MCF 10A (cell line): ENCODE data around the gene MARVELD3. TPM values are rescaled to one million over a fixed set of nuclear protein-coding genes. Genes with fewer than 3 reads are reported as not detected.

ENCODE experiments used
- BruUV-seq: library from RNA; stranded (reverse); fragments of 400-500 nt; replicated peaks from 2 replicates; lab custom pipeline; 2021; lab: Mats Ljungman, UMichigan
- CTCF ChIA-PET: fragments of 300-600 bp; sonication (Branson Sonifier 250); formaldehyde crosslinking; extraction: SDS; loops from one replicate; lab custom pipeline; 2021; ENCODE audit warnings: antibody characterized with exemption, inconsistent platforms; lab: Yijun Ruan, JAX
- POLR2A ChIA-PET: fragments of 300-600, 350-650 bp; sonication (Branson Sonifier 250); formaldehyde crosslinking; extraction: SDS; loops from one replicate; lab custom pipeline; 2020; ENCODE audit warnings: antibody characterized with exemption, inconsistent platforms; lab: Yijun Ruan, JAX
- DNase-seq: peaks from one replicate; pipeline ENCODE4 v3.0.0-alpha.2; 2018; ENCODE audit not compliant: unreplicated experiment
- H3K27ac Mint-ChIP-seq: one replicate; pipeline ENCODE4 v1.8.0; 2022; ENCODE audit warnings: mild to moderate bottlenecking, low read depth, mixed read lengths; ENCODE audit not compliant: unreplicated experiment
- H3K27me3 Mint-ChIP-seq: one replicate; pipeline ENCODE4 v1.8.0; 2022; ENCODE audit warnings: mixed read lengths; ENCODE audit not compliant: insufficient read depth, unreplicated experiment
- H3K36me3 Mint-ChIP-seq: one replicate; pipeline ENCODE4 v1.8.0; 2022; ENCODE audit warnings: mild to moderate bottlenecking, moderate library complexity, mixed read lengths; ENCODE audit not compliant: insufficient read depth, unreplicated experiment
- H3K4me1 Mint-ChIP-seq: one replicate; pipeline ENCODE4 v1.8.0; 2022; ENCODE audit warnings: mixed read lengths; ENCODE audit not compliant: insufficient read depth, unreplicated experiment
- H3K4me3 Mint-ChIP-seq: one replicate; pipeline ENCODE4 v1.8.0; 2022; ENCODE audit warnings: mild to moderate bottlenecking, moderate library complexity, mixed read lengths; ENCODE audit not compliant: unreplicated experiment
- H3K9me3 Mint-ChIP-seq: one replicate; pipeline ENCODE4 v1.8.0; 2022; ENCODE audit warnings: mixed read lengths; ENCODE audit not compliant: unreplicated experiment
- intact Hi-C: fragments of 100-400 bp; cut with micrococcal nuclease; formaldehyde crosslinking; loops from 2 replicates; pipeline ENCODE4 v1.14.1; 2022
- total RNA-seq: library from RNA; stranded (reverse); gene quantifications from 2 replicates; pipeline ENCODE4 v1.2.3, GENCODE V29; 2022
- TF ChIP-seq, protein P1 (sequence below): fragments of 200-600 bp; IDR thresholded peaks from one replicate; pipeline ENCODE4 v1.8.0; 2022; ENCODE audit warnings: antibody characterized with exemption, mild to moderate bottlenecking; ENCODE audit not compliant: unreplicated experiment

MARVELD3 gene
- total RNA-seq, 1 experiment from 2014 or later = 1.3 TPM

DNA sequence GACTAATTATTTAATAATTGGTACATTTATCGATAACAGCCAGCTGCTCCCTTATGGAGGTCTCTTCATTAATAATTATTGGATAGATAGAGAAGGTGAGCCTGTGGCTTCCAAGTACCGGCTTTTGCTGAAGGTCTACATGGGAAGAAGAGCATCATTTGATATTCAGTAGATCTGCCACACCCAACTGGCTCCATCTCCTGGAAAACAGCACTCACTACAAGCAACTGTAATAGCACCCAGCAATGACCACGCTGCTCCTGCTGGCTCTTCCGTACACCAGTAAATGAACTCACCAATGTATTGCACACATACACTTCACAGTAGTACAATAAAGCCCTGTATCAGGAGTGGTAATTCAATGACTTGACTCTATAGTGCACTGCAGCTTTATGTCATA lies 19.5 kb downstream of the MARVELD3 start:
- POLR2A ChIA-PET = no interaction called here
- peaks cover 34% of the 10 kb centered on the region for H3K36me3 Mint-ChIP-seq

DNA sequence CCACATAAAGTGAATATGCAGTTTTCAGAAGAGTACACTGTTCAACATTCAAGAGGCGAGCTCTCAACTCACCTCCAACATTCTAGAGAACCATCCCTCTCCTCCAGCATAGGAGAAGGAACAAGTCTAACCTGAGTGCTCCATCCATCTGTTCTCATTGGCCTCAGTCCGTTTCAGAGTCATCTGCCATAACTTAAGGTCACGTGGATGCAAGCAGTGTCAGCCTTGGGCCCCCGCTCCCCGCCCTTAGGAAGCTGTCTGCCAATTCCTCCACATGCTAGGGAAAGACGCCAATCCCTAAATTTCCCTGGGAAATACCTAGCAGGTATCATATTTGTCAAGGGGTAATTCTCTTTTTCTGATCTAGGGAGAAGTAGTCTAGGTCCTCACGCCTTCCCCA lies 21.4 kb downstream of the MARVELD3 start:
- H3K4me1 Mint-ChIP-seq = no peaks in the 10 kb centered on the region
- intact Hi-C loops = loop anchor here (5.0 kb wide), 1 partner anchor 315 kb away; no protein-coding TSS in a partner anchor
- TF ChIP-seq, protein P1, sequence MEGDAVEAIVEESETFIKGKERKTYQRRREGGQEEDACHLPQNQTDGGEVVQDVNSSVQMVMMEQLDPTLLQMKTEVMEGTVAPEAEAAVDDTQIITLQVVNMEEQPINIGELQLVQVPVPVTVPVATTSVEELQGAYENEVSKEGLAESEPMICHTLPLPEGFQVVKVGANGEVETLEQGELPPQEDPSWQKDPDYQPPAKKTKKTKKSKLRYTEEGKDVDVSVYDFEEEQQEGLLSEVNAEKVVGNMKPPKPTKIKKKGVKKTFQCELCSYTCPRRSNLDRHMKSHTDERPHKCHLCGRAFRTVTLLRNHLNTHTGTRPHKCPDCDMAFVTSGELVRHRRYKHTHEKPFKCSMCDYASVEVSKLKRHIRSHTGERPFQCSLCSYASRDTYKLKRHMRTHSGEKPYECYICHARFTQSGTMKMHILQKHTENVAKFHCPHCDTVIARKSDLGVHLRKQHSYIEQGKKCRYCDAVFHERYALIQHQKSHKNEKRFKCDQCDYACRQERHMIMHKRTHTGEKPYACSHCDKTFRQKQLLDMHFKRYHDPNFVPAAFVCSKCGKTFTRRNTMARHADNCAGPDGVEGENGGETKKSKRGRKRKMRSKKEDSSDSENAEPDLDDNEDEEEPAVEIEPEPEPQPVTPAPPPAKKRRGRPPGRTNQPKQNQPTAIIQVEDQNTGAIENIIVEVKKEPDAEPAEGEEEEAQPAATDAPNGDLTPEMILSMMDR = no peak
- no peaks in the 10 kb centered on the region for H3K9me3 Mint-ChIP-seq
- H3K27ac Mint-ChIP-seq = no peak overlapping the region
- no peak for DNase-seq
- ChIA-PET CTCF (interaction anchor here (0.6 to 1.1 kb wide), 2 partner anchors 36 to 219 kb away, joined by 3 read pairs; no protein-coding TSS in a partner anchor), POLR2A (interaction anchor here (0.5 kb wide), 1 partner anchor 76 kb away, joined by 3 read pairs; no protein-coding TSS in a partner anchor)
- no peak overlapping the region for H3K4me3 Mint-ChIP-seq
- BruUV-seq = no TSS peak
- H3K36me3 Mint-ChIP-seq = peaks cover 50% of the 10 kb centered on the region
- no peaks in the 10 kb centered on the region for H3K27me3 Mint-ChIP-seq

More for the DNA sequence above, 19.5 kb downstream of the MARVELD3 start:
- TF ChIP-seq, protein P1 = peak; percentile 24
- Mint-ChIP-seq H3K9me3 (no peaks in the 10 kb centered on the region), H3K27me3 (no peaks in the 10 kb centered on the region), H3K4me1 (no peaks in the 10 kb centered on the region), H3K27ac (no peak overlapping the region), H3K4me3 (no peak overlapping the region)
- intact Hi-C loops = loop anchor here (5.0 kb wide), 1 partner anchor 317 kb away; no protein-coding TSS in a partner anchor
- CTCF ChIA-PET = no interaction called here
- no TSS peak for BruUV-seq
- DNase-seq = peak; percentile 34

- Mint-ChIP-seq H3K9me3 (no peaks in the 10 kb centered on the region), H3K4me1 (no peaks in the 10 kb centered on the region), H3K27me3 (no peaks in the 10 kb centered on the region), H3K27ac (no peak overlapping the region), H3K36me3 (peaks cover 57% of the 10 kb centered on the region), H3K4me3 (no peak overlapping the region)
- CTCF ChIA-PET = no interaction called here
- BruUV-seq = no TSS peak
- POLR2A ChIA-PET = no interaction called here
- intact Hi-C loops = loop anchor here (5.0 kb wide), 1 partner anchor 314 kb away; no protein-coding TSS in a partner anchor
- DNase-seq = no peak
- TF ChIP-seq, protein P1 = no peak
Observed at GRCh38 chr16:71648162-71648561, 22.2 kb downstream of the MARVELD3 start.

GRCh38 chr16:71648921-71649320 lies 22.9 kb downstream of the MARVELD3 start:
- TF ChIP-seq, protein P1 = peak; percentile 30
- Mint-ChIP-seq H3K27ac (no peak overlapping the region), H3K9me3 (no peaks in the 10 kb centered on the region), H3K4me1 (no peaks in the 10 kb centered on the region), H3K4me3 (no peak overlapping the region), H3K36me3 (peaks cover 58% of the 10 kb centered on the region), H3K27me3 (no peaks in the 10 kb centered on the region)
- ChIA-PET CTCF (no interaction called here), POLR2A (no interaction called here)
- intact Hi-C loops = loop anchor here (5.0 kb wide), 1 partner anchor 313 kb away; no protein-coding TSS in a partner anchor
- no TSS peak for BruUV-seq
- peak; percentile 21 for DNase-seq
